HS-5 (cell line): ENCODE results near the gene ASTN2.

Experiments
- DNase-seq: peaks from one replicate; pipeline ENCODE4 v3.0.0-alpha.2; 2012; ENCODE audit warnings: low read depth

ASTN2 gene

DNA sequence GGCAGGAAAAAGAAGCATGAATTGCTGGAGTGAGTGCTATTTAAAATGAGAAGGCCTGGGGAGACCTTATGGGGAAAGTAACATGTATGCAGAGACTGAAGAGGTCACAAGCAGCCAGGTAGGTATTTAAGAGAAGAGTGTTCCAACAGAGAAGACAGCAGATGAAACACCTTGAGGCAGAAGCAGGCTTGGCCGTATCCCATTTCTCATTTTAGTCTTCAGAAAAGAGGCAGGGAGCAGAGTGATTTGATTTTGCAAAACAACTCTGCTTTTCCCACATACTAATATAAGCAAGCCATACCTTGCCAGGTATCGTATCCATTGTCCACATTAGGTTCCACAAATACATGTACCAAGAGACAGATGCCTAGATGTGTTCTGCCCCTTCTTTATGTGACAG is 244.3 kb downstream of the ASTN2 start:
- DNase-seq, result no peak

DNA sequence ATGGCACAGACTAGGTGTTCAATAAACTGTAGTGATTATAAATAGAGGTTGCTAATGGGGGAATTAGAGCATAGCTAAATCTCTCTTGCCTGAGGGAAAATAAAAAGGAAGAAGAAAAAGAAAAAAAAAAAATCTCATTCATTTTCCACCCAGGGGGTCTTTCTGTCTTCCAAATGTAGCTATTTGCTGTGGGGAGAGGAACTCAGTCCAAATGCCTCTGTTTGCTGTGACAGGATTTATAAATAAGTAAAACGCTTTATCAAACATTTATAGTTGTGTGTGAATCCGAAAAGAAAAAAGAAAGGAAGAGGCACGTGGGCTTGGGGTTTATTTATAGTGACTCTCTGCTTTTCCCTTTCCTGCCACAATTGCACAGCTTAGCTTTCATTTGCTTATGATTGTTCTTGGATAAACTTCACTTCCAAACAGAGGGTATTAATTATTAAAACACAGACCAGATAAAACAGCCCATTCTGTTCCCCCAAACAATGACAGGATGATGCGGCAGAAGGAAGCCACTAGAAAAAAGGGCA is 245.7 kb downstream of the ASTN2 start:
- no peak for DNase-seq

DNA sequence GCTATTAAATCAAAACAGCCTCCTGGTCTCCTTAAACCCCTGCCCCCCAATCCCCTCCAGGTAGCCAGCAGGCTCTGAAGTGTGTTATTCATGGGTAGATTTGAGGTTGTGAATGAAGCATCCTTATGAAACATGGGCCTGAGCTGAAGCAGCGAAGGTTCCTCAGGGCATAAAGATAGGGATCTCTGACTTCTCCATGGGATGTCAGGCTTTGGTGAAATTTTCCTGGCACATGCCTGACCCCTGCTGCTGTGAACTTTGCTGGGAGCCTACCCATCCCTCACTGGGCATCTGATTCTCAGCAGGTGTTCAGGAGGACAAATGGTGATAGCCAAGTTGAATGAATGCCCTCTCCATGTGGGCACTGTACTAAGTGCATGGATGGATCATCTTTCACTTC is 250.3 kb downstream of the ASTN2 start:
- no peak for DNase-seq

DNA sequence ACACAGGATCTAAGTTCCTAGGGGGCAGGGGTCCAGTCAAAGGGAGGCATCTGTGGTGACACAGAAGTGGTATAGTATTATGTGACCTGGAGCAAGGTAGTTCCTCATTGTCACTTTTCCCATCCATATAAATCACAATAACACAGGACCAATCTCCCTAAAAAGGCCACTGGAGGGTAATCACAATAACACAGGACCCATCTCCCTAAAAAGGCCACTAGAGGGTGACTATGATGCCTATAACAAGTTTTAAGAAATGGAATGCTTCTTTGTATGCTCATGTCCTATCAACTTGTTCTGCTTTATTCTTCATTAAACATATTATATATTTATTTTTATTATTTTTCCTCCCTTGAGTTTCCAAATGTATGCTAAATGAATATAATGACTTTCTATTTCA is 254.6 kb downstream of the ASTN2 start:
- DNase-seq, result no peak

DNA sequence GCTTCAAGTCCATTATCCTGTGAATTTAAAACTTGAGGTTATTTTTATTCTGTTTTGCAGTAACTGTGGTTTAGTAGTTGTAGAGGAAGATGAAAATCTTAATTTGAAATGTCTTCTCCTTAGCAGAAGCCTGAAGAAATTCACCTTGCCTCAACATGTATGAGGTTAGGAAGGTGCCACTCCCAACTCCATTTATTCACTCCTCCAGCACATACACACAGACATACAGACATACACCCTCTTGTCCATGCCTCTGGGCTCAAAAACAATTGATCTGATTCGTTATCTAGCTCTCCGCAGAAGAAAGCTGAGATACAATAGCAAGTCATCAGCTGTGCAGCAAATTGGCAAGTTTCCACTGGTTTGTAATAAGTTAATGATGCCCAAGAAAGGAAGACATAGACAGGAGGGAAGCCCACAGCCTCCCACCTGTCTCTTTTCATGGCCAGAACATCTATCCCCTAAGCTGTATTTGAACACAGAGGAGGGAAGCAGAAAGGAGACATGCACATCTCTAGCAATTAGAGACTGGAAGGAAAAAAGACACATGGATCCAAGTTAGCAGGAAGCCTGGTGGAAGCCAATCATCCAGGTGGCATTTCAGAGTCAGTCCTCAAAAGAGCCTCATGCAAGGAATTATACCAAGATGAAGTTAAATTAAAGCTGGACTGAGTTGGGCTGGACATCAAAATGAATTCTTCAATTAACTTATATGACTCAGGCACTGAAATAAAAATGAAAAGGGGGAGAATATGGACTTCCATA is 257.9 kb downstream of the ASTN2 start:
- DNase-seq, result no peak

DNA sequence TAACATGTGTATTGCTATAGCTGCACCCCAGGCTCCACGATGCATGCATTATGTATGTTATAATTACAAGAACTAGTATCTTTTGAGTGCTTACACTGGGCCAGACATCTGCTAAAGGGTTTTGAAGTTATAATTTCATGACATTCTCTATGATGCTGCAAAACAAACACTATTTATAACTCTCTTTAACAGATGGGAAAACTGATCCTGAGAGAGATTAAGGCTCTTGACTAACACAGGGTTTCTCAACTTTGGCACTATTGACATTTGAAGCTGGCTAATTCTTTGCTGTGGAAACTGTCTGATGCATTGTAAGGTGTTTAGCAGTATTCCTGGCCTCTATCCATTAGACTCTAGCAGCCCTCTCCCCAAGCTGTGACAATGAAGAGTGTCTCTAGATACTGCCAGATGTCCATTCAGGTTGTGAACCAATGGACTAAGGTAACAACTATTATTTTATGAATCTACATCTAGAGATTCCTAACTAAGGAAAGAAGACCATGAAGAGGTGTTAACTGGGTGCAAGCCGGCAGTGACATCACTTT is 258.6 kb downstream of the ASTN2 start:
- DNase-seq, result no peak

DNA sequence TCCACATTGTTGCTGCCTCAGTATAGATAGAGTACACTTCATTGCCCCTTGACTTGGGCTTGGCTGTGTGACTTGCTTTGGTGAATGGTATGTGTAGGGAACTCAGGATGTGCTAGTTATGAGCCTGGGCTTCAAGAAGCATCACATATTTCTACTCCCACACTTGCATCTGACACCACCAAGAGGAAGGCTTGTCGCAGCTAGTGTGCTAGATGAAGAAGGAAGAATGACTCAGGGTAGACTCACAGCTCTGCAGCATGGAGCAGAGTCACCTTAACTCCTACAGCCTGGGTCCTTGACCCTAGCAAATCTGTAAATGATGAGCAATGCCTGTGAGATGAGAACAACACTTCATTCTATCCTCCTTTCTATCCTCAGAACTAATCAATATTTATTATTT is 261.8 kb downstream of the ASTN2 start:
- no peak for DNase-seq

DNA sequence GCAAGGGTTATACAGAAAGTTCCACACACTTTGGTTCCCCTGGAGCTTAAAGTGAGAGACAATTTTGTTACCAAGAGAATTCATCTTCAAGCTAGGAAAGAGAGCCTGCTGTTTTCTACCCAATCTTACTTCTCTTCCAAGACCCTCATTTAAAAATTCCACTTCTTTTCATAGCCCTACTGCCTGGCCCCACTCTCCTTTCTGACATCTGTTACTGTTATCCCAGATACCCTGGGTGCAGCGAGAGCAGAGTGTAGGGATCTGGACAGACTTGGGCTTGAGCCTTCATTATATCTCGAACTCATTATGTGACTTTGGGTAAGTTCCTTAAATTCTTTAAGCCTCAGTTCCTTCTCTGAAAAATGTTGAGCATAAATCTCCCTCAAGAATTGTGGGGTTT is 263.1 kb downstream of the ASTN2 start:
- DNase-seq, result no peak

DNA sequence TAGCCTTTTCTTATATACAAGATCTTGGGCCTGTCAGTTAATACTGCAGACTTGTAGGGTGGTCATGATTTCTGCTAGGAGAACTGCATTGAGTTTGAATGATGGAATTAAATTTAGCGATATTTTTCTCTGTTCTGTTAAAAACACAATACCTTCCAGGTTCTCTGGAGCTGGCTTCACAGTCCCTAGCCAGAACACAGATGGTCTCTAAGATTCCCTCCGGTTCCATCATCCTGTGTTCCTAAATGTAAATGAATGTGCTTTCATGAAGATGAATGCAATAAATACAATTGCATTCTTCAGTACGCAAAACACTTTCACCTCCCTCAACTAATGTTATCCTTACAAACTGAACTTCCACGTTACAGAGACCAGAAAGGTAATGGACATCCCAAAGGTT is 264.9 kb downstream of the ASTN2 start:
- no peak for DNase-seq

DNA sequence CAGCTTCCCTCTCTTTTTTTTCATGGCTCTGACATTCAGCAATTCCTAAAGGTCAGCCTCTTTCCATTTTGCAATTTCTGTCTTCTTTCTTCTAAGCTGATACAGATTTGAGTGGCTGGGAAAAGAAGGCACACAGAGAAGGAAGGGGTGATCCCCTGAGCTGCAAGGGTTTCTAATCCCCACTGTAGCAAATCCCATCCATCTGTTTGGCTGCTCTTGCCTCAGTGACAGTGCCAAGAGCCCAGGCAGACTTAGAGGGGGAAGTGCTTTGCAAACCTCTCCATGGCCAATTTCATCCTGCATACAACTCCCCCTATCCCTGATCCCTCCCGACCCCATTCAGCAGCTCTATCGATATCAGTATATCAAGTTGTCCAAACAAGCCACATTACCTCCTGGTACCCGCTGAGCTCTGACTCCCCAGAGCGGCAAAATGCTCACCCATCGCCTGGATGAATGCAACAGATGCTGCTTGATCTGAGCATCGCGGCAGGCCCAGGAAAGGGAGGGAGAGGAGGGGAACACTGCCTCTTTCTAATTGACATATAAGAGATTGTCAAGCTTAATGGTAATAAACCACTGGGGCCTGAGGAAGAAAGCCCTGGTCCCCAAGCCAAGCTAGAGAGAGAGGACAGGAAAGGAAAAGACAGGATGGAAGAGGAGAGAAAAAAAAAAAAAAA is 268.9 kb downstream of the ASTN2 start:
- no peak for DNase-seq

DNA sequence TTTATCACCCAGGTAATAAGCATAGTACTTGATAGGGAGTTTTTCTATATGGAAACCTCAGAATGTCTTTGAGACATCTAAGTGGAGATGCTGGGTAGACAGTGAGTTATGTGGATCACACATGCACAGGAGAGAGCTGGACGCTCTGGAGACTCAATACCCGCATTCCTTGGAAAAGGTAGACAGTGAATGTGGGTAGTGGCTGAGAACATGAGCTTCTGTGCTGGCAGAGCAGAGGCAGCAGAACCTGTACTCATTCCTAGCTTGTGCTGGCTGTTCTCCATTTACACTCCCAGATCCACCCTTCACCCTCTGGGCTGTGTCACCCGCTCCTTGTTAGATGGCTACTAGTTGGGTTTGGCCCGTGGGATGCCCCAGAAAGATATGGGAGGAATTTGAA is 269.8 kb downstream of the ASTN2 start:
- DNase-seq, result no peak

DNA sequence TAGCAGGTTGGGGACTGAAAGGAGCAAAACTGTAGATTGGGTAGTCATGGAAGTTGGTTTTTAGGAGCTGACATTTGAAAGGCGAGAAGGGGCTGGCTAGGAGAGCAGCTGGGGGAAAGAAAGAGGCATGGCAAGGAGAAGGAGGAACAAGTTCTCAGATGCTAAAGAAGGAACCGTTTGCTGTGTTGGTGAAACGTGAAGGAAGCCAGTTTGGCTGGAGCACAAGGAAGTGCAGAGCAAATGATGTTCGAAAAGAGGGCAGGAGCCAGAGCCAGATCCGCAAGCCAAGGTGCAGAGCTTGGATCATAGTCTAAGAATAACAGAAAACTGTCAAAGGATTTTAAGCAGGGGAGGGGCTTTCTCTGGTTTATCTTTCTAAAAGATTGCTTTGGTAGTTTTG is 276.6 kb downstream of the ASTN2 start:
- no peak for DNase-seq

DNA sequence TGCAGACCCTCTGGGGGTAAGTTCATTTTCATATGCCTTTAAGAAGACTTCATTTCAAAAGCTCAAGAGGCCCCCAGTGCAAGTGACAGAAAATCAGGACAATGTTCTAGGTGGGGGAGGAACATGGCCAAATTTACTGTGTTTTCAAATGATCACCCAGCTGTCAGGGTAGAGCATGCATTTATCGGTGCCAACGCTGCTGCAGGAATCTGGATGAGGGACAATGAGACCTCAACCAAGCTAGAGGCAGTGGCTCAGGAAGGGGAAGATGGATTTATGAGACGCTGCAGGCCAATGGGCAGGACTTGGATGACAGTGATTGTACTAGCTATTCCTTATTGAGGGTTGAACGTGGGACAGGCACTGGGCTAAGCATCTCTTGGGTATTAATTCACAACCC is 278.4 kb downstream of the ASTN2 start:
- no peak for DNase-seq

DNA sequence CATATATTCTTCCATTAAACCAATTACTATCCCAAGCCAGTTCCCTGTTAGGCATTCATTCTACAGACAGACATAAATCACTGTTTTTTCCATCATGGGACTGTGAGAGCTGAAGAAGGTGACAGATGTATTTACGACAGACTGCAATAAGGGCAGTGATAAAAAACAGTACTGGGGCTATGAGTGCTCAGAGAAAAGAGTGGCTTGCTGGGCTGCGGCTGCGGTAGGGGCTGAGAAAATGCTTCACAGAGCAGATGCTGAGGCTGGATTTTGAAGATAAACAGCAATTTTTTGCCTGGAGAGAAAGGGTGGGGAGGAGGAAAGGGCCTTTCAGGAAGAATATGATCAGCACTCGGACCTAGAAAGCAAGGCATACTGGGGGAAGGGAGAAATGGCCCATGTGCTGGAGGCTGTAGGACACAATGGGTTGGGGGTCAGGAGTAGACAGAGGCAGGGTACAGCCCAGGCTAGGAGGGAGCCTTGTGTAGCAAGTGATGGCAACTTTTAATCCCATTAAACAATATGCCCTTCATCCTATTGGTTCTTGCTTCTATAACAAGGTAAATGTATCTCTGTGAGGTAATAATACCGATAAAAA is 279.3 kb downstream of the ASTN2 start:
- DNase-seq, result no peak

DNA sequence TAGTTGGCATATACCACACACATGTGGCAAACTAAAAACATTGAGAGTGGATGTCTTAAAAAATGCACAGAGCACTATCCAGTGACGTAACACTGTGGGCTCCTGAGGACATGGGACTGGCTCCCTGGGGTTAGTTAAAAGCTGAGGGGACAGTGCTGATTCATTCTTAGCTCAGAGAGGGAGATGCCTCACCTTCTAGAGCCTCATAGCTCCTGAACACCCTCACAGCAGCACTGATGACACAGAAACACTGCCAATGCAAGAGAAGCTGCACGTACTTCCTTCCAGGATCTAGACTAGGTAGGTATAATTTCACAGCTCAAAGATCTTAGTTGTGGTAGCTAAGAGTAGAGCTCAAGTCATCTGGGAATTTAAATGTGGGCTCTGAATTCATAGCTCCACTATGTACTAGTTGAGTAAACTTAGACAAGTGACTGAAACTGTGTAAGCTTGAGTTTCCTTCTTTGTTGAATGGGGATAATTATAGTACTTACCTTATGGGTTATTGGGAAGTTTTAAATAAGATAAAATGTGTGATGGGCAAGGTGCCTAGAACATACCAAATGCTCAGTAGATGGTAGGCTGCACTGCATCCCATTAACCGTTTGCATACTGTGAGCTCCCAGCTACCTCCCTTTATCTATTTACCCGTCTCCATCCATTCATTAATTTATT is 279.9 kb downstream of the ASTN2 start:
- no peak for DNase-seq

DNA sequence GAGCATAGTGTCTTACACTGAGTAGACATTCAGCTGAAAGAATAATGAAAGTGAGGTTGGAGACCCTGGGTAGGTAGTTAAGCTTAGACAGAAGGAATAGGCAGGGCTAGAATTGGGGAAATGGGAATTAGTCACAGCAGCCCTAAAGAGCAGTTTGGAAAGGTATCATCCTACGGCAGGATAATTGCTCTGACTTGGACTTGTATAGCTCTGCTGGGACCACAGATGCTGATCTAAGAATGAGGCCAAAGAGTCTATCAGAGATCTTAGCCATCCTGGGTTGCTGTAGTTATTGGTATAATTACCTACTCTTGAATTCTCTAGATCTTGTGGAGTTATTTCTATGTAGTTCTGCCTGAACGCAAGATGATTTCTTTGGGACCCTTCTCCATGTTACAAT is 288.0 kb downstream of the ASTN2 start:
- DNase-seq, result no peak

DNA sequence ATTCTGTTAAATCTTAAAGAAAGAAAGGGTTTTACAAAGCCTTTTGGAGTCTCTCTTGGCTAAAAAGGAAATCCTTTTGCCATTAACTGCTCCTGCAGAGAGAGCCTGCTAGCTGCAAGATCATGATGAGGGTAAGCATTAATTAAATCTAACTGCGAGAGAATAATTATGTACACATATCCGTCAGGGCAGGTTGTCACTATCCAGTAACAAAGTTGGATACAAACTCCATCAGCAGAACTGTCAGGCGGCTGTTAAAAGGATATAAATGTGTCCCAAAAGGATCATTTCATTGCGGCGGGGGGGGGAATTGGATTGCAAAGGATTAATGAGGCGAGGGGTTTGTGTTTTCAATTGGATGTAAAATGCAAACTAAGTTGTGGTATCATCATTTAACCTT is 289.3 kb downstream of the ASTN2 start:
- no peak for DNase-seq

DNA sequence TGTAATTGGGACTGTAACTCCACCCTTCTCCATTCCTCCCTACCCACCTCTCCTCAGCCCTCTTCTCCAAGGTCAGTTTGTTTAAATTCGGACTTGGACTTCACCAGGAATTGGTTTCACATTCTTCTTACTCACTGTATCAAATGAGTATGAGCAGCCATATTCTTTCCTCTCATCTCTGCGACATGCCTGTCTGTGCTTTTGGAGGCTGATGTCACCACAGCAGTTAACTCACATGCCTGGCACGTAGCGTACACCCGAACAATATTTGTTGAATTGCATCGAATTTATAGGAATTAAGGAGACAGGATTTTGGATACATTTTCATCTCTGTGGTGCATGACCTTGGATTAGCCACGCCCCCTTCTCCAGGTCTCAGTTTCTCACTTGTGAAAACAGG is 291.1 kb downstream of the ASTN2 start:
- no peak for DNase-seq

DNA sequence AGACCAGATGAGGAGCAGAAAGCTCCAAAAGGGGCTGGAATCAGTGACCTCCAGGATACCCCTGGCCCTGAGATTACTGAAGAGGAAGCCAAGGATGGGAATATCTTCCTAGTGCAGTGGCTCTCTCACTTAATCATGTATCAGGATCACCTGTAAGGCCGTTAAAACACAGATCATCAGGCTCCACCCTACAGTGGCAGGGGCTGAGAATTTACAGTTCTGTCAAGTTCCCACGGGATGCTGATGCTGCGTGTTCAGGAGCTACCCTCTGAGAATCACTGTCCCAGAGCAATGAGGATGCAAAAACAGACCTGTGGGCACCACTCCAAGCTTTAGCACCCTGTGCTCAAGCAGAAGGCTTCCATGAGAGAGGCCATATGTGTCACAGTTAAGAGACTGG is 291.9 kb downstream of the ASTN2 start:
- no peak for DNase-seq

DNA sequence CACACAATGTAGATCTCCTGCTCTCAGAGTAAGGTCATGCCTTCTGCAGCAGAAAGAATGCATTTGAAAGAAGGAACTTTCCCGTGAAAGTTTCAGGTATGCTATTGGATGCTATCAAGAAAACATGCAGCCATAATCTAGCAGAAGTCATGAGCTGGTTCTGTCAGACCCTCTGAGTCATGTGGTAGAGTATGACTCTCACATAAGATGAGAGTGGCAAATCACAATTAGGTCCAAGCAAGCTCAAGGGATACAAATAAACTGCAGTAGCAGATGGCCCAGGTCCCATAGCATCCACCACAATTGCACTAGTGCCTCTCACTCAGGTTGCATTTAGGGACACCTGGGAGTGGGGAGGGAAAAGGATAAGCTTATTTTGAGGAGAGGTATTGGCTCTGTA is 292.8 kb downstream of the ASTN2 start:
- DNase-seq, result no peak

DNA sequence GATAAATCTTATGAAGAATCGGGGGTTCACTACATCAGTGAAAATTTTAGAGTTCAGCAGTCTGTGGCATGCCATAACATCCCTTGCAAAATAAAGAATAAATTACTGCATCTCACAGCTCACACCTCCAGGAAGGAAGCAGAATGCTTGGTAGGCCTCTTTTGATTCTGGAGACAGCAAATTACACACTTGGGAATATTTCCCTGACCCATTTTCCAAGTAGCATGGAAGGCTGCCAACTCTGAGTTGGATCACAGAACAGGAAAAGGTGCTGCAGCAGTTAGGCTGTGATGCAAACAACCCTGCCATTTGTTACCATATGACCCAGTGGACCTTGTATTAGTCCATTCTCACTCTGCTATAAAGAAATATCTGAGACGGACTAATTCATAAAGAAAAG is 293.5 kb downstream of the ASTN2 start:
- DNase-seq, result no peak

DNA sequence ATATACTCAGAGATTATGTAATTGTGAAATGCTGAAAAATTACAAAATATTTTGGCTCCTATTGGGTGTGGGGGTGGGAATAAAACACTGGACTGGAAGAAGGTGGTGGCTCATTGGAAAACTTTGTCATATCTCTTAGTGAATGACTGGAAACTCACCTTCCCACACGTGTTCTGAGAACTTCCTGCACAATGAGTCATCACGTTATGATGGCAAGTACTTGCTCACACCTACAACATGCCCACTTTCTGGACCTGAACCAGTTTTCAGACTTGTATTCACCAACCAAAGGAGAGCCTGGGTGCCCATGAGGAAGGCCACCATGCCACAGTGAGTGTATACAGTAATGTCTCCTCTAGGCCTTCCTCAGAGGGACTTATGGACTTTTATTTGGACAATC is 294.8 kb downstream of the ASTN2 start:
- no peak for DNase-seq

DNA sequence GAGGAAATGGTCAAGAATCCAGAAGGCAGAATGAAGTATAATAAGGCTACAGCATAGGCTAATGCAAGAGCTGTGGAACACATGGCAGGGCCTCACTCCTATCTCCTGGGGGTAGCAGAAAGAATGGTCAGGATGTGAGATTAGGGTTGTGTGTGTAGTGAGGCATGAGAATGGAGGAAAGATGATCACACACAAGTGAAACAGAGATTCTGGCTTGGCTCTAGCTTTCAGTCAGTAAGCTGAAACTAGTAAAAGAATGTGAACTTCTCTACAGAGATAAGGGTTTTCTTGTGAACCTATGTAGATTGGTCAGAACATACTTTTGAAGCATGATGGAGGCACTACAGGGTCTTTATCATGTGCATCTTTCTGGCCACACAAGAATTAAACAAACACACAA is 298.8 kb downstream of the ASTN2 start:
- DNase-seq, result no peak
